G401 (cell line): ENCODE measurements around the gene MYO7B. TPM values are rescaled to one million over a fixed set of nuclear protein-coding genes. Genes with fewer than 3 reads are reported as not detected.

Source experiments
- DNase-seq: peaks from one replicate; pipeline ENCODE4 v3.0.0-alpha.2; 2015; ENCODE audit warnings: low spot score
- in situ Hi-C: cut with HindIII; loops from 2 replicates; pipeline ENCODE4 v1.10.0; 2016; ENCODE audit warnings: low sequenced_read_pairs, mixed read lengths
- total RNA-seq: library from RNA; depleted of rRNA; stranded (reverse); fragments of >200 nt; shearing (Covaris generic); gene quantifications from 2 replicates; pipeline ENCODE4 v1.2.3, GENCODE V29; 2014

Gene MYO7B
- total RNA-seq, 1 experiment from 2014 or later = not detected

DNA sequence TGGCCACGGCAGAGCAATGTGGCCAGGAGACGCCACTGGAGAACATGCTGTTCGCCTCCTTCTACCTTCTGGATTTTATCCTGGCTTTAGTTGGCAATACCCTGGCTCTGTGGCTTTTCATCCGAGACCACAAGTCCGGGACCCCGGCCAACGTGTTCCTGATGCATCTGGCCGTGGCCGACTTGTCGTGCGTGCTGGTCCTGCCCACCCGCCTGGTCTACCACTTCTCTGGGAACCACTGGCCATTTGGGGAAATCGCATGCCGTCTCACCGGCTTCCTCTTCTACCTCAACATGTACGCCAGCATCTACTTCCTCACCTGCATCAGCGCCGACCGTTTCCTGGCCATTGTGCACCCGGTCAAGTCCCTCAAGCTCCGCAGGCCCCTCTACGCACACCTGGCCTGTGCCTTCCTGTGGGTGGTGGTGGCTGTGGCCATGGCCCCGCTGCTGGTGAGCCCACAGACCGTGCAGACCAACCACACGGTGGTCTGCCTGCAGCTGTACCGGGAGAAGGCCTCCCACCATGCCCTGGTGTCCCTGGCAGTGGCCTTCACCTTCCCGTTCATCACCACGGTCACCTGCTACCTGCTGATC is 115.4 kb downstream of the MYO7B start:
- no peak for DNase-seq
- in situ Hi-C loops = no loop called here

DNA sequence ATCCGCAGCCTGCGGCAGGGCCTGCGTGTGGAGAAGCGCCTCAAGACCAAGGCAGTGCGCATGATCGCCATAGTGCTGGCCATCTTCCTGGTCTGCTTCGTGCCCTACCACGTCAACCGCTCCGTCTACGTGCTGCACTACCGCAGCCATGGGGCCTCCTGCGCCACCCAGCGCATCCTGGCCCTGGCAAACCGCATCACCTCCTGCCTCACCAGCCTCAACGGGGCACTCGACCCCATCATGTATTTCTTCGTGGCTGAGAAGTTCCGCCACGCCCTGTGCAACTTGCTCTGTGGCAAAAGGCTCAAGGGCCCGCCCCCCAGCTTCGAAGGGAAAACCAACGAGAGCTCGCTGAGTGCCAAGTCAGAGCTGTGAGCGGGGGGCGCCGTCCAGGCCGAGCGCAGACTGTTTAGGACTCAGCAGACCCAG is 115.9 kb downstream of the MYO7B start:
- no peak for DNase-seq
- in situ Hi-C loops = no loop called here

GRCh38 chr2:127651971-127652550 is 116.6 kb downstream of the MYO7B start:
- no peak for DNase-seq
- in situ Hi-C loops = no loop called here

DNA sequence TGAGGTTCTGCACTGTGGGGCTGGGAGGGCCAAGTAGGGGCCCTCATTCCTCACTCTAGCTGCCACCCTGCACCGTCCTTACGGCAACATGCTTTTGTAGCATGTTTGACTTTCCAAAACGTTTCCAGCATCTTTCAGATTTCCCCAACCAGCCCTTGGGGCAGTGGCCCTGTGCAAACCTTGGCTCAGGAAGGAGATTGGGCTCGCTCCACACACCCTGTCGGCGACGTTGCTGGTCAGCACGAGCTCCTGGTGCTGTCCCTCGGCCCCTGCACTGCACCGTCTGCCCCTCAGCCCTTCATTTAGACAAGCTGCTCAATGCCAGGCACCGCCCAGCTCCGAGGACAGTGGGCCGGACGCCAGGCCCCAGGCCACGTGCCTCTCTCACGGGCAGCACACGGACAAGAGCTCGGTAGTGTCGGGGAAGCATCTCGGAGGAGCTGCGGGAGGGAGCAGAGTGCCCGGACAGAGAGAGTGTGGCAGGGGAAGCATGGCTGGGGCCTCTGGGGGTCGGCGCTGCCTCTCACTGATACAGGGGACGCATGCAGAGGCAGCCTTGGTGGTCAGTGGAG is 117.4 kb downstream of the MYO7B start:
- no peak for DNase-seq
- in situ Hi-C loops = no loop called here

DNA sequence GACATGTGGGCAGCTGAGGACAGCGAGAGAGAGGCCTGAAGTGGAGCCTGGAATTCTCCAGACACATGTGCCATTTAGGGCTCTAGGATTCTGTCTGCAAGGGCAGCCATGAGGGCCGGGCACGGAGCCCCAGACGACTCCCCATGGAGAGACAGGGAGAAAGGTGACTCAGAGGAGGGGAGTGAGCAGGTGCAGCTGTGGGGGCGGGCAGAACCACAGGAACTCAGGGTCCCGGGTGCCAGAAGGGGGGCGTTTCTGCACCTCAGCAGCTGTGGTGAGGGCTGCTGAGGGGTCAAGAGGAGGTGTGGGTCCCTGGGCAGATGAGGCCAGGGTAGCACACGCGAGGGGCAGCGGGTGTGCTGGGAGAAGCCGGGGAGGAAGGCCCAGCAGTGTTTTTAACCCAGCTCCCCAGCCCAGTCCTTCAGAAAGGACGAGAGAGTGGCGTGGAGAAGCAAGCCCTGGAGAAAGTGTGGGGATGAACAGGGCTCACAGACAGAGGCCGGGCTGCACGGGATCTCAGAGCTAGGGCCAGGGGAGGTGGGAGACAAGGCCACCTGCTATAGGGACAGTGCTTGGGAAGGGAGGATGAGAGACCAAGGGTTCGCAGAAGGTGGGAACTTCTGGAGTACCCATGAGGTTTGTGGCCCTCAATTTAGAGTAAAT is 118.1 kb downstream of the MYO7B start:
- in situ Hi-C loops = no loop called here
- DNase-seq = no peak

DNA sequence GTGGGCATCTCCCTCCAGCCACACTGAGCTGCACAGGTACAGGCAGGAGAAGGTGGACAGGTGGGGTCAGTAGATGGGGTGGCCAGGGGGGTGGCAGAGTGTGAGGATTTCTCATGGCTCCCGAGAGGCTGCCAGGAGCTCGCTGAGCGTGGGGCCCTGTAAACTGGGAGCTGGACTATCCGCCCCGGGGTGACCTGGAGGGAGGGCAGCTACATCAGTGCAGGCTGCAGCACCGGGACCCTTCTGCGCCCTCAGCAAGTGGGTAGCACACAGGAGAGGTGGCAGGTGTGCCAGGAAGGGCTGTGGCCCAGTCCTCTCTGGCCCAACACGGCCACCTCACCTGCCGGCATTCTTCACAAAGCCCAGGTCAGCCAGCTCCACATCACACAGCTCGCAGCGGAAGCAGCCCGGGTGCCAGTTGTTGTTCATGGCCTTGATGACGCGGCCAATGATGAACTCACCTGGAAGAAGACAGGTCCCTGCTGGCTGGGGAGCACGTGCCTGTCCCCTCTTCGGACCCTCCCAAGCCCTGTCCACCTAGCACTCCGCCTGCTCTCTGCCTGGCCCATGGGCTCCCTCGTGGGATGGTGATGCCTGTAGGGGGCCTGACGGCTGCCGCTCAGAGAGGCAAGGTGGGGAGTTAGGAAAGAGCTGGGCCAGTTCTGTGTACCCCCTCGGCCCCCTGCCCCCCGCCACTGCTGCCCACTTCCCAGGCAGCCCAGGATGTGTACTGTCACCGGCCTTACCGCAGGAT is 118.8 kb downstream of the MYO7B start:
- no peak for DNase-seq
- in situ Hi-C loops = no loop called here

DNA sequence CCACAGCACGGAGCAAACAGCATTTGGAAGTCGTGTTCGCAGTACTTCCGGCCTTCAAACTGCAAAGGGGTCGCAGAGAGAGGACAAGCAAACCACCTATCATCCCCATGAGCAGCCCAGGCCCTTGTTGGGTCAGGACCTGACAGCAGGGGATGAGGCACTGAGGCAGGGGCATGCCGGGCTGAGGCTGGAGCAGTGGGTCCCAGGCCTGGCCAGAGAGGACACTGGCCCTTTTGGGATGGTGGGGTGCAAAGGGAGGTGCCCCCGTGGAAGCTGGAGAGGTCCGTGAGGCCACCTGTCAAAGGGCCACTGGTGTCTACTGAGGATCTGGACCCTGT is 119.3 kb downstream of the MYO7B start:
- no peak for DNase-seq
- in situ Hi-C loops = no loop called here

DNA sequence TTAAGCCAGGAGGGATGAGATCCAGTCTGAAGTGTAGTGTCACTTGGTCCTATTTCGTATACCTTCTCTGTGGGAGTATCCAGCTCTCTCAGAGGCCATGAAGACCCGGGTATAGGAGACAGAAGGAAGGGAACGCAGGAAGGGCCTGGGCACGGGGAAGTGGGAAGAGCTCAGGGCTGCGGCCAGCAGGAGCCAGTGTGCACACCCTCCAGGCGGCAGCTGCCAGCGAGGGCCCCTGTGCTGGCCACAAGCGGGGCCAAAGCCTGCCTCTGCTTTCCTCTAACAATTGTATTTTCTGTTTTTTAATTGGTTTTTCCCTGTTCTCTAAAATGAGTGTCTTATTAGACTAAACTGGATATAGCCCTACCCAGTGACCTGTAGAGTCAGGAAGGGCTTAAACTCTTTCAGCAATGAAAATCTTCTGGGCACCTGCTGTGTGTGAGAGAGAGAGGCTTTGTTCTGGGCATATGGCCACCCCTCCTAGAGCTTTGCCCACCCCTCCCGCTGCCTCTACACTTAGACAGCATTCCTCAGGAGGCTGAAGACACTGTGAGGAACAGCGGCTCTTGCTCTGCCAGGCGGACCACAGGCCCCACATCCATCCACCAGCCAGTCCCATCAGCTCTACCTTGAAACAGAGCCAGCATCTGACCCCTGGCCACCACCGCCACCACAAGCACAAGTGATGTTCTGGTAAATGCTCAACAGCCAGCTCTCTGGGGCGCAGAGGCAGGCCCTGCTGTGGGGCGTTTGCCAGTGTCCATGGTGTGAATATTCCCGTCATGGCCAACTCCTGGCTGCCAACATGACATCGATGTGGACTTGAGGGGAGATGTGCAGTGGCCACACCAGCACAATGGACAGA is 120.0 kb downstream of the MYO7B start:
- in situ Hi-C loops = no loop called here
- DNase-seq = no peak

DNA sequence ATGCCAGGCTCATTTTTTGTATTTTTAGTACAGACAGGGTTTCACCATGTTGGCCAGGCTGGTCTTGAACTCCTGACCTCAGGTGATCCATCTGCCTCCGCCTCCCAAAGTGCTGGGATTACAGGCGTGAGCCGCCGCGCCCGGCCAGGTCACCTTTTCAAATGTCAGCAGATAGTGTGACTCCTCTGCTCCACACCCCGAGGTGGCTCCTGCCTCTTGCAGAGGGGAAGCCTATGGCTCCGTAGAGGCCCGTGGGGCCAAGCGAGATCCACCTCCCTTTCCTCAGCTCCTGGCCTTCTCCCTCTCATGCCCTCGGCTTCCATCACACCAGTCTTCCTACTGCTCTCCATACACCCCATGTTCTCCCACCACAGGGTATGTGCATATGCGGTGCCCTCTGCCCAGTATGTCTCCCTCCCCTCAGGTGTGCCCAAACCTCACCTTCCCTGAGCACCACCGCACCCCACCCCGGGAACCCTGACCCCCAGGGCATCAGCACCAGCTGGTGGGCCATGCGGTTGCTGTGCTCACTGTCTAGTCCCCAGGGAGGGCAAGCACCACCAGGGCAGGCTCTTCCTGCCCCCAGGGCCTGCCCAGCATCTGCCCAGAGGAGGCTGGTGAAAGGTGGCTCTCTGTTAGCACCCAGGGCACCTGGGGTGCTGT is 121.2 kb downstream of the MYO7B start:
- DNase-seq = no peak
- in situ Hi-C loops = no loop called here

DNA sequence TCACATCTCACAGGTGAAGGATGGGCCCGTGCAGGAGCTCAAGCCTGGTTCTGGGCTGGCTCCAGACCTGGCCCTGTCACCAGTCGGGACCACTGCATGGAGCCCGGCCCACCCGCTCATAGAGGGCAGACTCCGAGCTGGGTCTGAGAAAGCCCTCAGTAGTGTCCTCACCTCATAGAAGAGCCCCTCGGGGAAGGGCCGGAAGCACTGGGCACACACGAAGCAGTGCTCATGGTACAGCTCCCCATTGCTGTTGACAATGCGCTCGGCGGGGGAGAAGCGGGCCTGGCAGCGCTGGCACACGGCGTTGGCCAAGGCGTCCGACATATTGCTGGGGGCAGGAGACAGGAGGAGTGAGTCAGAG is 121.7 kb downstream of the MYO7B start:
- DNase-seq = no peak
- in situ Hi-C loops = no loop called here

GRCh38 chr2:127658146-127658545 is 122.7 kb downstream of the MYO7B start:
- DNase-seq = no peak
- in situ Hi-C loops = no loop called here

DNA sequence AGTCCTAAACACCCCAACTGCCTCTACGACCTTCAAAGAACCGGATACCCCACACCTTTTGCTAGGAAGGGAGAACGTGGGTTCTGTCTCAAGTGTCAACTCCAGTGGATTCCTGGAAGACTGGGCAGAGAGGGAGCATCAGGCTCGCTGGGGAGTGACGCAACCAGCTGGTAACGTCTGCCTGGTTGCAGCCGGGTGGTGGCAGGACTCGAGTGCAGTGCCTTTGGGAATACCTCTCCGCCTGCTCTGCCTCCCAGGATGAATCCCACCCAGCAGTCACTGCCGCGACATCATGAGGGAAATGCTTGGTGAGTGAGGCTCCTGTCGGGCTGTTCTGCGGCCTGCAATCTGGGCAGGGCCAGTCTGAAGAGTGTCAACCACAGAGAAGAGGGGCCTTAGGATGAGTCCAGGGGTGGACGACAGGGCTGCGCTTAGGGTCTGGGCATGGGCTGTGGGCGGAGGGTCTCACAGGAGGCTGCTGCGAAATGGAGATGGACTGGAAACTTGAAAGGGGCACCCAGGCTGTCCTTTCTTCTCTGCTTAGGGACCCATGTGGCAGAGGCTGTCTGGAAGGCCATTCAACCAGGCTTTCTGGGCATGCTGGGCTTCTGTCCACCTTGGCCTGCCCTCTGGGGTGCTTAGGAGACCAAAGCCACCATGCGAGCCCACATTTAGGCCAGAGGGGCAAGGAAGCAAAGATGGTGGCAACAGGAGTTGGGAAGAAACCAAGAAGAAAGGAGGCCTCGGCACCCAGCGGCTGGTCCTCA is 123.3 kb downstream of the MYO7B start:
- no peak for DNase-seq
- in situ Hi-C loops = no loop called here

GRCh38 chr2:127659408-127660290 is 124.2 kb downstream of the MYO7B start:
- in situ Hi-C loops = no loop called here
- no peak for DNase-seq

GRCh38 chr2:127660291-127660578 is 124.8 kb downstream of the MYO7B start:
- DNase-seq = no peak
- in situ Hi-C loops = no loop called here

- DNase-seq = no peak
- in situ Hi-C loops = no loop called here
Measured at GRCh38 chr2:127661072-127661649, 125.7 kb downstream of the MYO7B start.

GRCh38 chr2:127661949-127662510 is 126.5 kb downstream of the MYO7B start:
- in situ Hi-C loops = no loop called here
- no peak for DNase-seq
